Activated naive CD8-positive, alpha-beta T cell (primary cell): ENCODE results near the gene REC114.
"Not testable (repeated sequence)": the region's sequence is repeated elsewhere in the genome, so short reads cannot be mapped to it uniquely, and the experiment has no call there.

Source experiments
- H3K27ac Mint-ChIP-seq: one replicate; pipeline ENCODE4 v1.8.0; 2021; ENCODE audit warnings: mixed read lengths
- H3K27me3 Mint-ChIP-seq: one replicate; pipeline ENCODE4 v1.8.0; 2021; ENCODE audit warnings: mixed read lengths
- H3K36me3 Mint-ChIP-seq: one replicate; pipeline ENCODE4 v1.8.0; 2021; ENCODE audit warnings: mixed read lengths
- H3K4me1 Mint-ChIP-seq: one replicate; pipeline ENCODE4 v1.8.0; 2021; ENCODE audit warnings: low read depth, mixed read lengths
- H3K4me3 Mint-ChIP-seq: one replicate; pipeline ENCODE4 v1.8.0; 2021; ENCODE audit warnings: mild to moderate bottlenecking, mixed read lengths
- H3K9me3 Mint-ChIP-seq: one replicate; pipeline ENCODE4 v1.8.0; 2021; ENCODE audit warnings: low read depth, mixed read lengths

Gene REC114

GRCh38 chr15:73483053-73483452 lies 40.1 kb downstream of the REC114 start:
- Mint-ChIP-seq H3K27me3 (peaks cover 8% of the 10 kb centered on the region), H3K4me1 (no peaks in the 10 kb centered on the region), H3K36me3 (no peaks in the 10 kb centered on the region), H3K9me3 (no peaks in the 10 kb centered on the region), H3K4me3 (no peak overlapping the region), H3K27ac (no peak overlapping the region)

- no peaks in the 10 kb centered on the region for H3K4me1 Mint-ChIP-seq
- H3K36me3 Mint-ChIP-seq, result no peaks in the 10 kb centered on the region
- H3K4me3 Mint-ChIP-seq, result no peak overlapping the region
- no peaks in the 10 kb centered on the region for H3K9me3 Mint-ChIP-seq
- peaks cover 5% of the 10 kb centered on the region for H3K27me3 Mint-ChIP-seq
- no peak overlapping the region for H3K27ac Mint-ChIP-seq
Measured at GRCh38 chr15:73485372-73485771, 42.4 kb downstream of the REC114 start.

GRCh38 chr15:73485885-73486284 lies 42.9 kb downstream of the REC114 start:
- H3K4me3 Mint-ChIP-seq, H3K4me1 Mint-ChIP-seq, H3K27me3 Mint-ChIP-seq: not testable (repeated sequence)

GRCh38 chr15:73488698-73489097 lies 45.7 kb downstream of the REC114 start:
- Mint-ChIP-seq H3K27me3 (peaks cover 3% of the 10 kb centered on the region), H3K4me3 (no peak overlapping the region), H3K9me3 (no peaks in the 10 kb centered on the region), H3K27ac (no peak overlapping the region), H3K36me3 (no peaks in the 10 kb centered on the region), H3K4me1 (no peaks in the 10 kb centered on the region)

More at GRCh38 chr15:73485885-73486284, 42.9 kb downstream of the REC114 start:
- H3K9me3 Mint-ChIP-seq, H3K27ac Mint-ChIP-seq, H3K36me3 Mint-ChIP-seq: not testable (repeated sequence)

- Mint-ChIP-seq H3K4me3 (no peak overlapping the region), H3K27ac (no peak overlapping the region), H3K36me3 (no peaks in the 10 kb centered on the region), H3K27me3 (peaks cover 5% of the 10 kb centered on the region), H3K9me3 (no peaks in the 10 kb centered on the region), H3K4me1 (no peaks in the 10 kb centered on the region)
Measured at GRCh38 chr15:73493922-73494321, 51.0 kb downstream of the REC114 start.

- H3K4me3 Mint-ChIP-seq, result no peak overlapping the region
- peaks cover 5% of the 10 kb centered on the region for H3K27me3 Mint-ChIP-seq
- H3K9me3 Mint-ChIP-seq, result no peaks in the 10 kb centered on the region
- no peaks in the 10 kb centered on the region for H3K4me1 Mint-ChIP-seq
- H3K27ac Mint-ChIP-seq, result no peak overlapping the region
- no peaks in the 10 kb centered on the region for H3K36me3 Mint-ChIP-seq
Measured at GRCh38 chr15:73495181-73495580, 52.2 kb downstream of the REC114 start.

GRCh38 chr15:73500696-73501095 lies 57.7 kb downstream of the REC114 start:
- H3K36me3 Mint-ChIP-seq, result no peaks in the 10 kb centered on the region
- no peak overlapping the region for H3K27ac Mint-ChIP-seq
- no peaks in the 10 kb centered on the region for H3K9me3 Mint-ChIP-seq
- peaks cover 3% of the 10 kb centered on the region for H3K27me3 Mint-ChIP-seq
- no peak overlapping the region for H3K4me3 Mint-ChIP-seq
- H3K4me1 Mint-ChIP-seq, result no peaks in the 10 kb centered on the region

- no peak overlapping the region for H3K27ac Mint-ChIP-seq
- H3K27me3 Mint-ChIP-seq, result peaks cover 4% of the 10 kb centered on the region
- H3K4me3 Mint-ChIP-seq, result no peak overlapping the region
Measured at GRCh38 chr15:73504885-73505284, 61.9 kb downstream of the REC114 start.

GRCh38 chr15:73515527-73515926 lies 72.6 kb downstream of the REC114 start:
- H3K9me3 Mint-ChIP-seq, result no peaks in the 10 kb centered on the region

More at GRCh38 chr15:73504885-73505284, 61.9 kb downstream of the REC114 start:
- Mint-ChIP-seq H3K4me1 (no peaks in the 10 kb centered on the region), H3K9me3 (no peaks in the 10 kb centered on the region), H3K36me3 (no peaks in the 10 kb centered on the region)

GRCh38 chr15:73517566-73517965 lies 74.6 kb downstream of the REC114 start:
- H3K4me3 Mint-ChIP-seq, result no peak overlapping the region
- peaks cover 6% of the 10 kb centered on the region for H3K36me3 Mint-ChIP-seq
- H3K27me3 Mint-ChIP-seq, result no peaks in the 10 kb centered on the region
- H3K4me1 Mint-ChIP-seq, result peaks cover 3% of the 10 kb centered on the region
- H3K27ac Mint-ChIP-seq, result no peak overlapping the region
- H3K9me3 Mint-ChIP-seq, result no peaks in the 10 kb centered on the region

More at GRCh38 chr15:73515527-73515926, 72.6 kb downstream of the REC114 start:
- H3K4me3 Mint-ChIP-seq, result no peak overlapping the region
- no peaks in the 10 kb centered on the region for H3K27me3 Mint-ChIP-seq
- H3K27ac Mint-ChIP-seq, result no peak overlapping the region
- peaks cover 6% of the 10 kb centered on the region for H3K36me3 Mint-ChIP-seq
- peaks cover 2% of the 10 kb centered on the region for H3K4me1 Mint-ChIP-seq

- peaks cover 3% of the 10 kb centered on the region for H3K4me1 Mint-ChIP-seq
- H3K4me3 Mint-ChIP-seq, result no peak overlapping the region
- H3K9me3 Mint-ChIP-seq, result no peaks in the 10 kb centered on the region
- peaks cover 6% of the 10 kb centered on the region for H3K36me3 Mint-ChIP-seq
- H3K27me3 Mint-ChIP-seq, result no peaks in the 10 kb centered on the region
- H3K27ac Mint-ChIP-seq, result no peak overlapping the region
Measured at GRCh38 chr15:73518180-73518862, 75.4 kb downstream of the REC114 start.

- Mint-ChIP-seq H3K4me3 (no peak overlapping the region), H3K9me3 (no peaks in the 10 kb centered on the region), H3K4me1 (peaks cover 3% of the 10 kb centered on the region), H3K36me3 (peaks cover 6% of the 10 kb centered on the region), H3K27ac (no peak overlapping the region), H3K27me3 (no peaks in the 10 kb centered on the region)
Measured at GRCh38 chr15:73518876-73519733, 76.1 kb downstream of the REC114 start.

GRCh38 chr15:73522011-73522410 lies 79.0 kb downstream of the REC114 start:
- Mint-ChIP-seq H3K4me1 (peaks cover 2% of the 10 kb centered on the region), H3K27me3 (no peaks in the 10 kb centered on the region), H3K9me3 (no peaks in the 10 kb centered on the region)

GRCh38 chr15:73524919-73525318 lies 82.0 kb downstream of the REC114 start:
- peaks cover 3% of the 10 kb centered on the region for H3K36me3 Mint-ChIP-seq
- peaks cover 2% of the 10 kb centered on the region for H3K4me1 Mint-ChIP-seq
- H3K9me3 Mint-ChIP-seq, result no peaks in the 10 kb centered on the region
- no peak overlapping the region for H3K4me3 Mint-ChIP-seq
- no peak overlapping the region for H3K27ac Mint-ChIP-seq
- H3K27me3 Mint-ChIP-seq, result peaks cover 2% of the 10 kb centered on the region

More at GRCh38 chr15:73522011-73522410, 79.0 kb downstream of the REC114 start:
- no peak overlapping the region for H3K27ac Mint-ChIP-seq
- no peak overlapping the region for H3K4me3 Mint-ChIP-seq
- peaks cover 6% of the 10 kb centered on the region for H3K36me3 Mint-ChIP-seq

GRCh38 chr15:73527598-73527997 lies 84.6 kb downstream of the REC114 start:
- Mint-ChIP-seq H3K27ac (no peak overlapping the region), H3K4me3 (no peak overlapping the region), H3K36me3 (peaks cover 6% of the 10 kb centered on the region), H3K4me1 (no peaks in the 10 kb centered on the region), H3K9me3 (no peaks in the 10 kb centered on the region), H3K27me3 (peaks cover 2% of the 10 kb centered on the region)
